DND-41 (cell line): ENCODE measurements around the gene APOLD1.

ENCODE experiments used
- ATAC-seq: fragments of 200-7000 bp; cut with Tn5 transposase; 3 replicates; pipeline ENCODE4 v1.9.1; 2021; ENCODE audit warnings: low read depth; ENCODE audit not compliant: insufficient read depth
- DNase-seq: peaks from one replicate; pipeline ENCODE4 v3.0.0-alpha.2; 2020
- H2AFZ ChIP-seq: 2 replicates; pipeline ENCODE4 v1.6.0; 2012; ENCODE audit warnings: low read depth, low read length
- H3K27ac ChIP-seq: 2 replicates; pipeline ENCODE4 v1.5.1; 2012; ENCODE audit warnings: low read length, inconsistent platforms
- H3K27me3 ChIP-seq: fragments of 200-600 bp; sonication (generic); 2 replicates; pipeline ENCODE4 v1.6.0; 2012; ENCODE audit warnings: low read length, mild to moderate bottlenecking, inconsistent platforms; ENCODE audit not compliant: insufficient read depth, poor library complexity
- H3K36me3 ChIP-seq: 2 replicates; pipeline ENCODE4 v1.5.1; 2012; ENCODE audit warnings: low read length, inconsistent platforms; ENCODE audit not compliant: insufficient read depth
- H3K4me1 ChIP-seq: 2 replicates; pipeline ENCODE4 v1.5.1; 2012; ENCODE audit warnings: mild to moderate bottlenecking, low read length; ENCODE audit not compliant: insufficient read depth
- H3K4me2 ChIP-seq: 2 replicates; pipeline ENCODE4 v1.6.0; 2012; ENCODE audit warnings: mild to moderate bottlenecking, moderate library complexity, low read length, inconsistent platforms; ENCODE audit not compliant: insufficient read depth
- H3K4me3 ChIP-seq, 2 experiments: fragments of 200-600 bp in 1 of 2; shearing (Covaris generic) in 1 of 2; 2 replicates each; pipeline ENCODE4 v1.5.1; 2012 to 2016; ENCODE audit warnings: inconsistent platforms in 2 of 2, low read length in 2 of 2, mild to moderate bottlenecking in 2 of 2, low read depth in 1 of 2, moderate library complexity in 1 of 2
- H3K79me2 ChIP-seq: 2 replicates; pipeline ENCODE4 v1.6.0; 2012; ENCODE audit warnings: low read length, inconsistent platforms; ENCODE audit not compliant: insufficient read depth
- H3K9ac ChIP-seq: 2 replicates; pipeline ENCODE4 v1.6.0; 2012; ENCODE audit warnings: low read depth, mild to moderate bottlenecking, inconsistent platforms, low read length, moderate library complexity
- H3K9me3 ChIP-seq: 2 replicates; pipeline ENCODE4 v1.5.1; 2012; ENCODE audit warnings: low read length, moderate library complexity, mild to moderate bottlenecking, inconsistent platforms; ENCODE audit not compliant: insufficient read depth, severe bottlenecking
- H4K20me1 ChIP-seq: 2 replicates; pipeline ENCODE4 v1.6.0; 2012; ENCODE audit warnings: low read length; ENCODE audit not compliant: insufficient read depth
- CTCF ChIP-seq: IDR thresholded peaks from 2 replicates; pipeline ENCODE4 v1.5.1; 2012; ENCODE audit warnings: borderline replicate concordance, low read length, moderate library complexity, mild to moderate bottlenecking; ENCODE audit not compliant: poor library complexity, severe bottlenecking; ENCODE audit errors: extremely low read depth
- EZH2 ChIP-seq: IDR thresholded peaks from 3 replicates; pipeline ENCODE4 v1.6.1; 2012; ENCODE audit warnings: borderline replicate concordance, low read depth, mild to moderate bottlenecking, moderate library complexity, low read length, inconsistent platforms; ENCODE audit not compliant: severe bottlenecking

The APOLD1 gene

GRCh38 chr12:12747278-12747677, 38.2 kb upstream of the APOLD1 start:
- DNase-seq, result no peak

GRCh38 chr12:12748044-12748443, 37.4 kb upstream of the APOLD1 start:
- no peak overlapping the region for H3K27ac ChIP-seq
- no peak overlapping the region for H3K9ac ChIP-seq
- H3K36me3 ChIP-seq, result 0 out of 2 replicates have a peak, but pooled peaks cover 3% of the 10 kb centered on the region
- TF ChIP-seq EZH2, result no peak
- no peak for TF ChIP-seq CTCF
- no peaks in the 10 kb centered on the region for H3K4me1 ChIP-seq
- no peaks in the 10 kb centered on the region for H4K20me1 ChIP-seq
- no peaks in the 10 kb centered on the region for H3K27me3 ChIP-seq
- H3K4me3 ChIP-seq, result no peak overlapping the region
- no peak overlapping the region for H2AFZ ChIP-seq
- ATAC-seq, result no peak
- no peaks in the 10 kb centered on the region for H3K9me3 ChIP-seq
- DNase-seq, result no peak
- H3K79me2 ChIP-seq, result 0 out of 2 replicates have a peak, but pooled peaks cover 7% of the 10 kb centered on the region
- no peak overlapping the region for H3K4me2 ChIP-seq

More at GRCh38 chr12:12747278-12747677, 38.2 kb upstream of the APOLD1 start:
- Histone ChIP-seq H3K27me3 (no peaks in the 10 kb centered on the region), H3K9ac (no peak overlapping the region), H3K27ac (no peak overlapping the region), H3K4me1 (no peaks in the 10 kb centered on the region), H4K20me1 (no peaks in the 10 kb centered on the region), H3K36me3 (0 out of 2 replicates have a peak, but pooled peaks cover 3% of the 10 kb centered on the region), H2AFZ (no peak overlapping the region), H3K4me2 (no peak overlapping the region), H3K79me2 (0 out of 2 replicates have a peak, but pooled peaks cover 7% of the 10 kb centered on the region), H3K4me3 (no peak overlapping the region), H3K9me3 (no peaks in the 10 kb centered on the region)
- TF ChIP-seq EZH2, result no peak
- no peak for TF ChIP-seq CTCF
- ATAC-seq, result no peak

GRCh38 chr12:12749433-12749832, 36.0 kb upstream of the APOLD1 start:
- Histone ChIP-seq H3K79me2 (0 out of 2 replicates have a peak, but pooled peaks cover 7% of the 10 kb centered on the region), H2AFZ (no peak overlapping the region), H3K27me3 (no peaks in the 10 kb centered on the region), H3K9ac (no peak overlapping the region), H3K9me3 (no peaks in the 10 kb centered on the region), H3K4me1 (no peaks in the 10 kb centered on the region), H3K36me3 (no peaks in the 10 kb centered on the region), H4K20me1 (no peaks in the 10 kb centered on the region), H3K4me2 (no peak overlapping the region), H3K4me3 (no peak overlapping the region), H3K27ac (no peak overlapping the region)
- TF ChIP-seq CTCF (no peak), EZH2 (no peak)
- DNase-seq (no peak), ATAC-seq (no peak)

GRCh38 chr12:12755923-12756322, 29.5 kb upstream of the APOLD1 start:
- no peak overlapping the region for H3K9ac ChIP-seq
- no peaks in the 10 kb centered on the region for H3K79me2 ChIP-seq
- ATAC-seq (no peak), DNase-seq (no peak)
- H3K4me2 ChIP-seq, result no peak overlapping the region
- no peak overlapping the region for H2AFZ ChIP-seq
- no peaks in the 10 kb centered on the region for H3K27me3 ChIP-seq
- H3K4me1 ChIP-seq, result no peaks in the 10 kb centered on the region
- no peak overlapping the region for H3K4me3 ChIP-seq
- no peaks in the 10 kb centered on the region for H3K36me3 ChIP-seq
- TF ChIP-seq CTCF (no peak), EZH2 (no peak)
- no peaks in the 10 kb centered on the region for H4K20me1 ChIP-seq
- H3K27ac ChIP-seq, result no peak overlapping the region
- no peaks in the 10 kb centered on the region for H3K9me3 ChIP-seq
